Measurements from ENCODE around the gene ALPK3. TPM values are rescaled to one million over a fixed set of nuclear protein-coding genes. Genes with fewer than 3 reads are reported as not detected.

The ALPK3 gene
- total and polyA plus RNA-seq, 8 donors: 0.58 to 17.9 (median 3.5) TPM

- Histone ChIP-seq H3K27ac (no peak overlapping the region), H3K9me3 (peaks cover 0 to 7% (median 5%) of the 10 kb centered on the region in 4 donors), H3K27me3 (no peaks in the 10 kb centered on the region), H3K36me3 (no peaks in the 10 kb centered on the region), H3K4me3 (no peak overlapping the region), H3K4me1 (no peaks in the 10 kb centered on the region)
- 67 to 77% (median 70%) methylated on average over 4 of the region's 4 CpGs for WGBS, 5 donors
- TF ChIP-seq POLR2AphosphoS5 (IDR thresholded peaks at IDR 0.05) (no peak), EP300 (IDR thresholded peaks at IDR 0.05) (no peak), POLR2A (IDR thresholded peaks at IDR 0.05) (no peak)
- TF ChIP-seq, protein P1, sequence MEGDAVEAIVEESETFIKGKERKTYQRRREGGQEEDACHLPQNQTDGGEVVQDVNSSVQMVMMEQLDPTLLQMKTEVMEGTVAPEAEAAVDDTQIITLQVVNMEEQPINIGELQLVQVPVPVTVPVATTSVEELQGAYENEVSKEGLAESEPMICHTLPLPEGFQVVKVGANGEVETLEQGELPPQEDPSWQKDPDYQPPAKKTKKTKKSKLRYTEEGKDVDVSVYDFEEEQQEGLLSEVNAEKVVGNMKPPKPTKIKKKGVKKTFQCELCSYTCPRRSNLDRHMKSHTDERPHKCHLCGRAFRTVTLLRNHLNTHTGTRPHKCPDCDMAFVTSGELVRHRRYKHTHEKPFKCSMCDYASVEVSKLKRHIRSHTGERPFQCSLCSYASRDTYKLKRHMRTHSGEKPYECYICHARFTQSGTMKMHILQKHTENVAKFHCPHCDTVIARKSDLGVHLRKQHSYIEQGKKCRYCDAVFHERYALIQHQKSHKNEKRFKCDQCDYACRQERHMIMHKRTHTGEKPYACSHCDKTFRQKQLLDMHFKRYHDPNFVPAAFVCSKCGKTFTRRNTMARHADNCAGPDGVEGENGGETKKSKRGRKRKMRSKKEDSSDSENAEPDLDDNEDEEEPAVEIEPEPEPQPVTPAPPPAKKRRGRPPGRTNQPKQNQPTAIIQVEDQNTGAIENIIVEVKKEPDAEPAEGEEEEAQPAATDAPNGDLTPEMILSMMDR (IDR thresholded peaks at IDR 0.05): no peak
- intact Hi-C loops (cut with DNase I; ENCODE audit: low total_unique reads): no loop called here
- DNase-seq: no peak
Measured at GRCh38 chr15:84898761-84899160, 81.6 kb downstream of the ALPK3 start.

- Histone ChIP-seq H3K4me3 (no peak overlapping the region), H3K27me3 (no peaks in the 10 kb centered on the region), H3K4me1 (peaks cover 0 to 3% (median 0%) of the 10 kb centered on the region in 4 donors), H3K27ac (no peak overlapping the region), H3K36me3 (no peaks in the 10 kb centered on the region), H3K9me3 (peaks cover 0 to 7% (median 5%) of the 10 kb centered on the region in 4 donors)
- no peak for DNase-seq
- intact Hi-C loops (cut with DNase I; ENCODE audit: low total_unique reads): no loop called here
- 89 to 99% (median 92%) methylated on average over 7 of the region's 7 CpGs for WGBS, 5 donors
- TF ChIP-seq, protein P1 (IDR thresholded peaks at IDR 0.05): no peak
- TF ChIP-seq POLR2A (IDR thresholded peaks at IDR 0.05): no peak
- no peak for TF ChIP-seq EP300 (IDR thresholded peaks at IDR 0.05)
- TF ChIP-seq POLR2AphosphoS5 (IDR thresholded peaks at IDR 0.05): no peak
Measured at GRCh38 chr15:84899750-84900149, 82.6 kb downstream of the ALPK3 start.

DNA sequence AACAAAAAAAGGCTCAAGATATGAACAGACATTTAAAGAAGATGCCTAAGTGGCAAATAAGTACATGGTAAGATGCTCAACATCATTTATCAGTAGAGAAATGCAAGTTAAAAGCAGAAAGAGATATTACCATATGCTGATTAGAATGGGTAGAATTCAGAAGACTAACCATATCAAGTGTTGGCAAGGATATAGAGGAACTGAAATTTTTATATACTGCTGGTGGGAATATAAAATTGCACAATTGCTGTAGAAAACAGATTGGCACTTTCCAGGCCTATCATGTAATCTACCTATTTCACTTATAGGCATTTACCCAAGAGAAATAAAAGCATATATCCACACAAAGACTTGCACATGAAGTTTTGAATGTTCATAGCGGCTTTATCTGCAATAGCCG, 84.4 kb downstream of the ALPK3 start:
- Histone ChIP-seq H3K9me3 (peaks cover 0 to 7% (median 5%) of the 10 kb centered on the region in 4 donors), H3K4me1 (peaks cover 0 to 3% (median 0%) of the 10 kb centered on the region in 4 donors), H3K27ac (no peak overlapping the region), H3K4me3 (no peak overlapping the region), H3K36me3 (no peaks in the 10 kb centered on the region), H3K27me3 (no peaks in the 10 kb centered on the region)
- intact Hi-C loops (cut with DNase I; ENCODE audit: low total_unique reads): no loop called here
- DNase-seq: no peak
- TF ChIP-seq POLR2A (IDR thresholded peaks at IDR 0.05) (no peak), EP300 (IDR thresholded peaks at IDR 0.05) (no peak), POLR2AphosphoS5 (IDR thresholded peaks at IDR 0.05) (no peak)
- TF ChIP-seq, protein P1 (IDR thresholded peaks at IDR 0.05): no peak
- WGBS, 5 donors: 72 to 99% (median 94%) methylated on average over 2 of the region's 2 CpGs

GRCh38 chr15:84903751-84904150, 86.6 kb downstream of the ALPK3 start:
- WGBS, 5 donors: 70 to 92% (median 87%) methylated on average over 2 of the region's 2 CpGs

More at GRCh38 chr15:84903751-84904150, 86.6 kb downstream of the ALPK3 start:
- Histone ChIP-seq H3K4me3 (no peak overlapping the region), H3K27me3 (no peaks in the 10 kb centered on the region), H3K4me1 (peaks cover 0 to 5% (median 4%) of the 10 kb centered on the region in 4 donors), H3K9me3 (peaks cover 0 to 7% (median 5%) of the 10 kb centered on the region in 4 donors), H3K36me3 (no peaks in the 10 kb centered on the region), H3K27ac (no peak overlapping the region)
- TF ChIP-seq POLR2A (IDR thresholded peaks at IDR 0.05) (no peak), POLR2AphosphoS5 (IDR thresholded peaks at IDR 0.05) (no peak), EP300 (IDR thresholded peaks at IDR 0.05) (no peak)
- TF ChIP-seq, protein P1 (IDR thresholded peaks at IDR 0.05): no peak
- DNase-seq: no peak
- intact Hi-C loops (cut with DNase I; ENCODE audit: low total_unique reads): no loop called here

Data from stomach (tissue), 9 donors.